ENCODE measurements around the gene FNTB. TPM values are rescaled to one million over a fixed set of nuclear protein-coding genes. Genes with fewer than 3 reads are reported as not detected.

FNTB gene
- total and polyA plus RNA-seq, 9 of the 15 experiments (the other 6 are each of a cell fraction or from before 2014, with no cell fraction given): 6.9 to 23.2 (median 12.2) TPM

DNA sequence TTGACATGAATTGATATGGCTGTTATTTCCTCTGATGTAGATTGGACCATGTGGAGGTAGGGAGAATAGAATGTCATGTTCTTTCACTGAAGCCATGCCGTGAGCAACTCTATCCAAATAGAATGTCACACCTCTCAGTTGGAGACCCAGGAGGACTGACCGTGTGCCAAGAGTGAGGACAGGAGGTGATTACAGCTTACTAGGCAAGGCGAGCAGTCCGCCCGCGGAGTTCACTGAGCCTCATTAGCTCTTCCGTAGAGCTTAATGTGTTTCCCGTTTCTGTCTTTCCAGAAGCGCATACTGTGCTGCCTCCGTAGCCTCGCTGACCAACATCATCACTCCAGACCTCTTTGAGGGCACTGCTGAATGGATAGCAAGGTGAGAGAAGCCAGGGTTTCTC, 45.6 kb downstream of the FNTB start:
- Histone ChIP-seq H3K4me1 (replicated peaks in 1 of 2; ENCODE audit: control insufficient read depth in 2 of 2, insufficient read depth in 2 of 2, low read length in 2 of 2) (no peaks in the 10 kb centered on the region; a peak in 1 of 5 replicates), H3K9ac (ENCODE audit: insufficient read depth in 1 of 2, low read depth in 2 of 2, low read length in 2 of 2) (no peak overlapping the region; a peak in 1 of 4 replicates), H3K9me3 (replicated peaks; ENCODE audit: control insufficient read depth, insufficient read depth, low read depth, low read length) (no peaks in the 10 kb centered on the region), H3K79me2 (ENCODE audit: control insufficient read depth, insufficient read depth, low read length) (no peaks in the 10 kb centered on the region), H3K4me2 (ENCODE audit: insufficient read depth, low read length) (no peak overlapping the region), H3K36me3 (ENCODE audit: control insufficient read depth, insufficient read depth, low read length) (peaks cover 39% of the 10 kb centered on the region; the same call in 2 of the 3 replicates), H3K27me3 (ENCODE audit: control insufficient read depth in 2 of 2, insufficient read depth in 2 of 2, low read length in 2 of 2) (no peaks in the 10 kb centered on the region), H4K20me1 (replicated peaks; ENCODE audit: control insufficient read depth, insufficient read depth, low read length) (no peaks in the 10 kb centered on the region), H3K27ac (ENCODE audit: extremely low read depth, low read depth, low read length) (no peak overlapping the region), H3K9me1 (ENCODE audit: control insufficient read depth, insufficient read depth, low read length) (no peaks in the 10 kb centered on the region), H3K4me3 (no peak overlapping the region), H2AFZ (ENCODE audit: low read depth, low read length) (no peak overlapping the region)
- no TSS peak for BruUV-seq (replicated peaks)
- no peak for FAIRE-seq
- ATAC-seq: no peak
- intact Hi-C loops (cut with micrococcal nuclease) (no loop called here), in situ Hi-C loops (cut with MboI) (no loop called here)
- POLR2A ChIA-PET: no interaction called here
- DNase-seq (ENCODE audit: extremely low read depth in 1 of 4, low spot score in 3 of 4): no peak
- CTCF ChIA-PET (ENCODE audit: low intra/inter-chr PET ratio): no interaction called here
- 93% methylated on average over 10 of the region's 11 CpGs for WGBS (ENCODE audit: insufficient coverage, low coverage, missing lambda C conversion rate)
- TF ChIP-seq CBX1 (IDR thresholded peaks at IDR 0.05; ENCODE audit: low read depth): no peak
- TF ChIP-seq, protein P1, sequence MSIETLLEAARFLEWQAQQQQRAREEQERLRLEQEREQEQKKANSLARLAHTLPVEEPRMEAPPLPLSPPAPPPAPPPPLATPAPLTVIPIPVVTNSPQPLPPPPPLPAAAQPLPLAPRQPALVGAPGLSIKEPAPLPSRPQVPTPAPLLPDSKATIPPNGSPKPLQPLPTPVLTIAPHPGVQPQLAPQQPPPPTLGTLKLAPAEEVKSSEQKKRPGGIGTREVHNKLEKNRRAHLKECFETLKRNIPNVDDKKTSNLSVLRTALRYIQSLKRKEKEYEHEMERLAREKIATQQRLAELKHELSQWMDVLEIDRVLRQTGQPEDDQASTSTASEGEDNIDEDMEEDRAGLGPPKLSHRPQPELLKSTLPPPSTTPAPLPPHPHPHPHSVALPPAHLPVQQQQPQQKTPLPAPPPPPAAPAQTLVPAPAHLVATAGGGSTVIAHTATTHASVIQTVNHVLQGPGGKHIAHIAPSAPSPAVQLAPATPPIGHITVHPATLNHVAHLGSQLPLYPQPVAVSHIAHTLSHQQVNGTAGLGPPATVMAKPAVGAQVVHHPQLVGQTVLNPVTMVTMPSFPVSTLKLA (conservative IDR thresholded peaks at IDR 0.05): no peak
- no peak for TF ChIP-seq REST (IDR thresholded peaks at IDR 0.05; ENCODE audit: borderline replicate concordance)
- TF ChIP-seq REST (CRISPR knock-in tag; IDR thresholded peaks at IDR 0.05; ENCODE audit: low read depth): no peak
- TF ChIP-seq PHF21A (IDR thresholded peaks at IDR 0.05; ENCODE audit: borderline replicate concordance, low read depth): no peak
- no peak for TF ChIP-seq SMAD1 (IDR thresholded peaks at IDR 0.05; ENCODE audit: low read depth, low read length, partially characterized antibody)
- TF ChIP-seq GTF2F1 (IDR thresholded peaks at IDR 0.05; ENCODE audit: low read depth, low read length): no peak
- TF ChIP-seq, protein P2, sequence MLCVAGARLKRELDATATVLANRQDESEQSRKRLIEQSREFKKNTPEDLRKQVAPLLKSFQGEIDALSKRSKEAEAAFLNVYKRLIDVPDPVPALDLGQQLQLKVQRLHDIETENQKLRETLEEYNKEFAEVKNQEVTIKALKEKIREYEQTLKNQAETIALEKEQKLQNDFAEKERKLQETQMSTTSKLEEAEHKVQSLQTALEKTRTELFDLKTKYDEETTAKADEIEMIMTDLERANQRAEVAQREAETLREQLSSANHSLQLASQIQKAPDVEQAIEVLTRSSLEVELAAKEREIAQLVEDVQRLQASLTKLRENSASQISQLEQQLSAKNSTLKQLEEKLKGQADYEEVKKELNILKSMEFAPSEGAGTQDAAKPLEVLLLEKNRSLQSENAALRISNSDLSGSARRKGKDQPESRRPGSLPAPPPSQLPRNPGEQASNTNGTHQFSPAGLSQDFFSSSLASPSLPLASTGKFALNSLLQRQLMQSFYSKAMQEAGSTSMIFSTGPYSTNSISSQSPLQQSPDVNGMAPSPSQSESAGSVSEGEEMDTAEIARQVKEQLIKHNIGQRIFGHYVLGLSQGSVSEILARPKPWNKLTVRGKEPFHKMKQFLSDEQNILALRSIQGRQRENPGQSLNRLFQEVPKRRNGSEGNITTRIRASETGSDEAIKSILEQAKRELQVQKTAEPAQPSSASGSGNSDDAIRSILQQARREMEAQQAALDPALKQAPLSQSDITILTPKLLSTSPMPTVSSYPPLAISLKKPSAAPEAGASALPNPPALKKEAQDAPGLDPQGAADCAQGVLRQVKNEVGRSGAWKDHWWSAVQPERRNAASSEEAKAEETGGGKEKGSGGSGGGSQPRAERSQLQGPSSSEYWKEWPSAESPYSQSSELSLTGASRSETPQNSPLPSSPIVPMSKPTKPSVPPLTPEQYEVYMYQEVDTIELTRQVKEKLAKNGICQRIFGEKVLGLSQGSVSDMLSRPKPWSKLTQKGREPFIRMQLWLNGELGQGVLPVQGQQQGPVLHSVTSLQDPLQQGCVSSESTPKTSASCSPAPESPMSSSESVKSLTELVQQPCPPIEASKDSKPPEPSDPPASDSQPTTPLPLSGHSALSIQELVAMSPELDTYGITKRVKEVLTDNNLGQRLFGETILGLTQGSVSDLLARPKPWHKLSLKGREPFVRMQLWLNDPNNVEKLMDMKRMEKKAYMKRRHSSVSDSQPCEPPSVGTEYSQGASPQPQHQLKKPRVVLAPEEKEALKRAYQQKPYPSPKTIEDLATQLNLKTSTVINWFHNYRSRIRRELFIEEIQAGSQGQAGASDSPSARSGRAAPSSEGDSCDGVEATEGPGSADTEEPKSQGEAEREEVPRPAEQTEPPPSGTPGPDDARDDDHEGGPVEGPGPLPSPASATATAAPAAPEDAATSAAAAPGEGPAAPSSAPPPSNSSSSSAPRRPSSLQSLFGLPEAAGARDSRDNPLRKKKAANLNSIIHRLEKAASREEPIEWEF (CRISPR knock-in tag; IDR thresholded peaks at IDR 0.05): no peak

All from K562 (cell line).